Caco-2 (cell line): Measurements from ENCODE around the gene SOCS4. TPM values are rescaled to one million over a fixed set of nuclear protein-coding genes. Genes with fewer than 3 reads are reported as not detected.

ENCODE experiments used
- BruUV-seq: library from RNA; stranded (reverse); fragments of 400-500 nt; replicated peaks from 2 replicates; lab custom pipeline; 2021; lab: Mats Ljungman, UMichigan
- CTCF ChIA-PET: fragments of 300-600 bp; sonication (Branson Sonifier 250); formaldehyde crosslinking; loops from one replicate; lab custom pipeline; 2022; ENCODE audit warnings: antibody characterized with exemption; lab: Charles Lee
- POLR2A ChIA-PET: fragments of 300-600 bp; sonication (Branson Sonifier 250); formaldehyde crosslinking; loops from one replicate; lab custom pipeline; 2022; ENCODE audit warnings: antibody characterized with exemption; lab: Charles Lee
- DNase-seq, 2 experiments: peaks; one replicate each; pipeline versions ENCODE4 v3.0.0 to v3.0.0-alpha.2; 2020 to 2022
- H3K27me3 ChIP-seq: replicated peaks from 2 replicates; pipeline ENCODE4 v1.6.0; 2011; ENCODE audit warnings: low read length; ENCODE audit not compliant: control insufficient read depth, insufficient read depth
- H3K36me3 ChIP-seq: 2 replicates; pipeline ENCODE4 v1.5.1; 2011; ENCODE audit warnings: low read length; ENCODE audit not compliant: control insufficient read depth, insufficient read depth
- H3K4me1 ChIP-seq: fragments of 250-450 bp; sonication (Bioruptor Pico); 2 replicates; pipeline ENCODE4 v1.5.1; 2020; ENCODE audit warnings: mild to moderate bottlenecking
- H3K4me3 ChIP-seq: 2 replicates; pipeline ENCODE4 v1.5.1; 2011; ENCODE audit warnings: low read depth, mild to moderate bottlenecking, control low read depth, low read length
- H3K9me3 ChIP-seq: fragments of 250-450 bp; sonication (Bioruptor Pico); 2 replicates; pipeline ENCODE4 v1.5.1; 2020; ENCODE audit warnings: mild to moderate bottlenecking, moderate library complexity
- H3K27ac Mint-ChIP-seq: one replicate; pipeline ENCODE4 v1.8.0; 2022; ENCODE audit warnings: mixed read lengths; ENCODE audit not compliant: unreplicated experiment
- H3K27me3 Mint-ChIP-seq: one replicate; pipeline ENCODE4 v1.8.0; 2022; ENCODE audit warnings: mixed read lengths; ENCODE audit not compliant: insufficient read depth, unreplicated experiment
- H3K36me3 Mint-ChIP-seq: one replicate; pipeline ENCODE4 v1.8.0; 2022; ENCODE audit warnings: mild to moderate bottlenecking, mixed read lengths; ENCODE audit not compliant: insufficient read depth, unreplicated experiment
- H3K4me1 Mint-ChIP-seq: one replicate; pipeline ENCODE4 v1.8.0; 2022; ENCODE audit warnings: low read depth, mixed read lengths; ENCODE audit not compliant: unreplicated experiment
- H3K4me3 Mint-ChIP-seq: one replicate; pipeline ENCODE4 v1.8.0; 2022; ENCODE audit warnings: mild to moderate bottlenecking, moderate library complexity, mixed read lengths; ENCODE audit not compliant: unreplicated experiment
- H3K9me3 Mint-ChIP-seq: one replicate; pipeline ENCODE4 v1.8.0; 2022; ENCODE audit warnings: mixed read lengths; ENCODE audit not compliant: unreplicated experiment
- CTCF ChIP-seq, 2 experiments: fragments of 200-600 bp in 1 of 2; IDR thresholded peaks; 1 replicate in 1 of 2; 2 replicates in 1 of 2; pipeline versions ENCODE4 v1.5.1 to v1.8.0; 2011 to 2022; ENCODE audit warnings: antibody characterized with exemption in 1 of 2, control low read depth in 1 of 2, inconsistent platforms in 1 of 2, low read depth in 1 of 2, low read length in 1 of 2, mild to moderate bottlenecking in 1 of 2, moderate library complexity in 1 of 2; ENCODE audit not compliant: insufficient read depth in 1 of 2, severe bottlenecking in 1 of 2, unreplicated experiment in 1 of 2
- intact Hi-C: fragments of 100-400 bp; cut with micrococcal nuclease; formaldehyde crosslinking; loops from one replicate; pipeline ENCODE4 v1.10.0; 2022; ENCODE audit not compliant: unreplicated experiment
- total RNA-seq: library from RNA; stranded (reverse); gene quantifications from 2 replicates; pipeline ENCODE4 v1.2.3, GENCODE V29; 2022

The SOCS4 gene
- total RNA-seq, 1 experiment from 2014 or later: 24.8 TPM

- H3K36me3 Mint-ChIP-seq: peaks cover 59% of the 10 kb centered on the region
- no peaks in the 10 kb centered on the region for H3K9me3 Mint-ChIP-seq
- peak in 1 of 2 experiments; percentile 42 for TF ChIP-seq CTCF (IDR thresholded peaks at IDR 0.05; ENCODE audit: insufficient read depth in 1 of 2, low read depth in 1 of 2, low read length in 1 of 2, severe bottlenecking in 1 of 2, unreplicated experiment in 1 of 2)
- H3K4me3 Mint-ChIP-seq: no peak overlapping the region
- ChIA-PET CTCF (no interaction called here), POLR2A (no interaction called here)
- Histone ChIP-seq H3K9me3 (no peaks in the 10 kb centered on the region), H3K27me3 (no peaks in the 10 kb centered on the region), H3K4me1 (no peaks in the 10 kb centered on the region), H3K4me3 (no peak overlapping the region), H3K36me3 (no peaks in the 10 kb centered on the region)
- no peaks in the 10 kb centered on the region for H3K27me3 Mint-ChIP-seq
- no TSS peak for BruUV-seq
- intact Hi-C loops: no loop called here
- H3K27ac Mint-ChIP-seq: no peak overlapping the region
- no peak for DNase-seq
- no peaks in the 10 kb centered on the region for H3K4me1 Mint-ChIP-seq
These were observed 45.3 kb upstream of the SOCS4 start for GRCh38 chr14:54981698-54982097.

GRCh38 chr14:54985156-54985555 lies 41.9 kb upstream of the SOCS4 start:
- DNase-seq: no peak
- Histone ChIP-seq H3K27me3 (no peaks in the 10 kb centered on the region), H3K36me3 (no peaks in the 10 kb centered on the region), H3K4me3 (no peak overlapping the region), H3K9me3 (no peaks in the 10 kb centered on the region), H3K4me1 (no peaks in the 10 kb centered on the region)
- Mint-ChIP-seq H3K36me3 (peaks cover 63% of the 10 kb centered on the region), H3K4me3 (no peak overlapping the region), H3K27me3 (no peaks in the 10 kb centered on the region), H3K27ac (no peak overlapping the region), H3K9me3 (no peaks in the 10 kb centered on the region), H3K4me1 (no peaks in the 10 kb centered on the region)
- no TSS peak for BruUV-seq
- no peak for TF ChIP-seq CTCF (IDR thresholded peaks at IDR 0.05; ENCODE audit: insufficient read depth in 1 of 2, low read depth in 1 of 2, low read length in 1 of 2, severe bottlenecking in 1 of 2, unreplicated experiment in 1 of 2)
- ChIA-PET CTCF (no interaction called here), POLR2A (no interaction called here)
- intact Hi-C loops: no loop called here

- no peak for DNase-seq
- ChIA-PET CTCF (no interaction called here), POLR2A (no interaction called here)
- no peaks in the 10 kb centered on the region for H3K4me1 ChIP-seq
- Mint-ChIP-seq H3K4me1 (no peaks in the 10 kb centered on the region), H3K27ac (no peak overlapping the region), H3K27me3 (no peaks in the 10 kb centered on the region), H3K36me3 (peaks cover 43% of the 10 kb centered on the region), H3K4me3 (no peak overlapping the region), H3K9me3 (no peaks in the 10 kb centered on the region)
- peaks cover 1% of the 10 kb centered on the region; the same call in 1 of the 2 replicates for H3K36me3 ChIP-seq
- TF ChIP-seq CTCF (IDR thresholded peaks at IDR 0.05; ENCODE audit: insufficient read depth in 1 of 2, low read depth in 1 of 2, low read length in 1 of 2, severe bottlenecking in 1 of 2, unreplicated experiment in 1 of 2): no peak
- H3K27me3 ChIP-seq: no peaks in the 10 kb centered on the region
- intact Hi-C loops: no loop called here
- H3K4me3 ChIP-seq: no peak overlapping the region
- H3K9me3 ChIP-seq: no peaks in the 10 kb centered on the region
- BruUV-seq: no TSS peak
These were observed 26.7 kb upstream of the SOCS4 start for GRCh38 chr14:55000381-55000780.
